SJCRH30 (cell line): ENCODE measurements around the gene PCDH12. TPM values are rescaled to one million over a fixed set of nuclear protein-coding genes. Genes with fewer than 3 reads are reported as not detected.
"Not testable (repeated sequence)": the region's sequence is repeated elsewhere in the genome, so short reads cannot be mapped to it uniquely, and the experiment has no call there.

Experiments used
- DNase-seq, 2 experiments: peaks; one replicate each; pipeline ENCODE4 v3.0.0-alpha.2; 2015 to 2020
- H3K27ac ChIP-seq: fragments of 250-450 bp; sonication (Bioruptor Pico); 2 replicates; pipeline ENCODE4 v1.5.1; 2020; ENCODE audit warnings: mild to moderate bottlenecking, moderate library complexity
- H3K27me3 ChIP-seq: fragments of 250-450 bp; sonication (Bioruptor Pico); 2 replicates; pipeline ENCODE4 v1.5.1; 2020; ENCODE audit warnings: mild to moderate bottlenecking, moderate library complexity
- H3K36me3 ChIP-seq: fragments of 250-450 bp; sonication (Bioruptor Pico); 2 replicates; pipeline ENCODE4 v1.5.1; 2020; ENCODE audit warnings: mild to moderate bottlenecking, moderate library complexity
- H3K4me1 ChIP-seq: fragments of 250-450 bp; sonication (Bioruptor Pico); 2 replicates; pipeline ENCODE4 v1.5.1; 2020; ENCODE audit warnings: mild to moderate bottlenecking, moderate library complexity
- H3K4me3 ChIP-seq: fragments of 250-450 bp; sonication (Bioruptor Pico); 2 replicates; pipeline ENCODE4 v1.5.1; 2020; ENCODE audit warnings: mild to moderate bottlenecking, moderate library complexity
- H3K9me3 ChIP-seq: fragments of 250-450 bp; sonication (Bioruptor Pico); replicated peaks from 2 replicates; pipeline ENCODE4 v1.5.1; 2020; ENCODE audit warnings: mild to moderate bottlenecking, moderate library complexity
- total RNA-seq: library from RNA; depleted of rRNA; stranded (reverse); fragments of >200 nt; shearing (Covaris generic); gene quantifications from 2 replicates; pipeline ENCODE4 v1.2.3, GENCODE V29; 2014

The PCDH12 gene
- total RNA-seq, 1 experiment from 2014 or later, result 0.42 TPM

DNA sequence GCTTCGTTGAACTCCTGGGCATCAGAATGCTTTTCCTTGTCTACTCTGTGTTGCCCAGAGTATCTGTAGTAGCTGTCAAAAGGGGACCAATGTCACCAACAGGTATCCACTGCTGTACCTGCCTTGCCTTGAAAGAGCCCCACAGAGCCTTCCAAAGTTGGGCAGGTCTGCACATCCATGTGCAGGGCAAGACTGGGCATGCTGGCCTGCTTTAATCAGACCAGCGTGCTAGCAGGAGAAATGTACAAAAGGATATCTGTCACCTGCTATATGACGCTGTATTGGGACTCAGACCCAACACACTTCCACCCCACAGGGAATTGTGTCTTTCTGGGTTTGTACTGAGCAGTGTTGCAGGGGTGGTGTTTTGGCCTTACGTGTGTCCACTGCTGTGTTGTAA lies 22.5 kb downstream of the PCDH12 start:
- no peak for DNase-seq
- Histone ChIP-seq H3K9me3 (no peaks in the 10 kb centered on the region), H3K36me3 (peaks cover 37% of the 10 kb centered on the region), H3K27me3 (no peaks in the 10 kb centered on the region), H3K4me3 (no peak overlapping the region), H3K27ac (no peak overlapping the region), H3K4me1 (no peaks in the 10 kb centered on the region)

DNA sequence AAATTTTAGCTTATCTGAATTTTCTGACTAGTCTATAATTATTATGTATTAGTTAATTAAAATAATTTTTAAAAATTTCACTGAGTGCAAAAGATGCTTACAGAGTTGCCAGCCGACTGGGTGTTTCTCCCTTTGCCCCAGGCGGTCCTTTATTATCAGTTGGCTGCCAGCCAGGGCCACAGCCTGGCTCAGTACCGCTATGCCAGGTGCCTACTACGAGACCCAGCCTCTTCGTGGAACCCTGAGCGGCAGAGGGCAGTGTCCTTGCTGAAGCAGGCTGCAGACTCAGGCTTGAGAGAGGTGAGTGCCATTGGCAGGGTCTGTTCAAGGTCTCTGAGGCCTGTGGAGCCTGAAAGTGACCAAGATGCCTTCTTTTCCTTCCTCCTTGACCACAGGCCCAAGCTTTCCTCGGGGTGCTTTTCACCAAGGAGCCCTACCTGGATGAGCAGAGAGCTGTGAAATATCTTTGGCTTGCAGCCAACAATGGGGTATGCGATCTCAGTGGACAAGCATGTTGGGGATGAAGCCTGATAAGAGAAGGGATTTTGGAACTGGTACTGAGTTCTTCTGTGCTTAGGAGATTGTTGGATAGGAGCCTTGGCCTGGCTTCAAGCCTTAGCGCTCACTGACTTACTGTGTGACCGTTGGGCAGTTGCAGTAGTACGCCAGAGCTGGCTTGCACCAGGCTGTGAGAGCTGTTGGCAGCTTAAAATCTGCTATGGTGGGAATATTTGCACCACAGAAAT lies 23.7 kb downstream of the PCDH12 start:
- H3K36me3 ChIP-seq, result peaks cover 42% of the 10 kb centered on the region

DNA sequence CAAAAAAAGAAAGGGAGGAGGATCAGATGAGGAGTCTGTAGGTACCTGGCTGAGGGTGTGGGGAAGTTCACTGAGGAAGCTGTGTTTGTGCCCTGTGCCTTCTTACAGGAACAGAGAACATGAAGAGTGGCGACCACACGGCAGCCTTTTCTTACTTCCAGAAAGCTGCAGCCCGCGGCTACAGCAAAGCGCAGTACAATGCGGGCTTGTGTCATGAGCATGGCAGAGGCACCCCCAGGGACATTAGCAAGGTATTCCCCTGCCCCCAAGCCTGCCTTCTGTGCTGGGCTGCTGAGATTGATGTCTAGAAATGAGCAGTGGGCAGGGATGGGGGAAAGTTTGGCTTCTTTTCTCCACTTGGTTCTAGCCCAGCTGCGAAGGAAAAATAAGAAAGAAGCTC lies 24.9 kb downstream of the PCDH12 start:
- Histone ChIP-seq H3K4me1 (no peaks in the 10 kb centered on the region), H3K27me3 (no peaks in the 10 kb centered on the region), H3K27ac (no peak overlapping the region), H3K9me3 (no peaks in the 10 kb centered on the region), H3K36me3 (peaks cover 45% of the 10 kb centered on the region), H3K4me3 (no peak overlapping the region)
- no peak for DNase-seq

More for the DNA sequence above, 23.7 kb downstream of the PCDH12 start:
- Histone ChIP-seq H3K4me1 (no peaks in the 10 kb centered on the region), H3K4me3 (no peak overlapping the region), H3K27ac (no peak overlapping the region), H3K27me3 (no peaks in the 10 kb centered on the region), H3K9me3 (no peaks in the 10 kb centered on the region)
- no peak for DNase-seq

DNA sequence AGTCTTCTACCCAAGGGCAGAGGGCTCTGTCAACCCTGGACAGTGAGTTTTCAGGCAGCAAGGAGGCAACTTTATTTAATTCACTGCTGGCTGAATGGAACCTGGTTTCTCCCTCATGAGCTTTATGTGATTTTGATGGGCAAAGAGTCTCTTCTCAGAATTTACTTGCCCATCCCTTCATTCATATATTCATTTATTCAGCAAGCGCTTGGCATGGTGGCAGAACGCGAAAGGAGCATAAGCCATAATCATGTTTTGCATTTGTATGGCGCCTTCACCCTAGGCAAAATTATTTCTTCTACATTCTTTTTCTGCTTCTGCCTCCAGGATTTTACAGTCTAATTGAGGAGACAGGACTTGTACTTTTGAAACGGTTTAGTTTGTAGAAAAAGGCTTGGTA lies 26.3 kb downstream of the PCDH12 start:
- peaks cover 50% of the 10 kb centered on the region for H3K36me3 ChIP-seq
- no peak for DNase-seq
- no peaks in the 10 kb centered on the region for H3K9me3 ChIP-seq
- H3K4me1 ChIP-seq, result no peaks in the 10 kb centered on the region
- H3K27ac ChIP-seq, result no peak overlapping the region
- no peak overlapping the region for H3K4me3 ChIP-seq
- H3K27me3 ChIP-seq, result no peaks in the 10 kb centered on the region

DNA sequence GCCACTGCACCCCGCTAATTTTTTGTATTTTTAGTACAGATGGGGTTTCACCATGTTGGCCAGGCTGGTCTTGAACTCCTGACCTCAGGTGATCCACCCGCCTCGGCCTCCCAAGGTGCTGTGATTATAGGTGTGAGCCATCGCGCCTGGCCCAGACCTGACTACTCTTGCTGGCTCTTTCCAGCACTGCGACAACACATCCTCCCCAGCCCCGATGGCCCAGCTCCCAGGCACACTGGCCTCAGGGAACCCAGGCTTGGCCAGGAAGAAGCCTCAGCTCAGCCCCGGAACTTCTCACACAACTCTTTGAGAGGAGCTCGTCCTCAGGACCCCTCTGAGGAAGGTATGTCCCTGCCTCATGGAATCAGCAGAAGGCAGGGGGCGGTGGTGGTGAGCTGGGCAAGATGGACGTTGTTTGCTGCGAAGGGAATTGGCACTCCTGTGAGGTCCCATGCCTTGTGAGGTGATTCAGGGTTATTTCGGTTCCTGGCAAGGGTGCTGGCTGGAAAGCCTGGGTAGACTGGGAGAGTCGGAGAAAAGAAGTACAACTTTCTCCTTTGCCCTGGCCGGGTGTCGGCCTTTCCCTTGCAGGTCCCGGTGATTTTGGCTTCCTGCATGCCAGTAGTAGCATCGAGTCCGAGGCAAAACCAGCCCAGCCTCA lies 28.5 kb downstream of the PCDH12 start:
- H3K27me3 ChIP-seq, result no peaks in the 10 kb centered on the region
- H3K9me3 ChIP-seq, result no peaks in the 10 kb centered on the region
- H3K27ac ChIP-seq, result no peak overlapping the region
- no peak for DNase-seq
- H3K36me3 ChIP-seq, result peaks cover 58% of the 10 kb centered on the region
- H3K4me3 ChIP-seq, result no peak overlapping the region
- no peaks in the 10 kb centered on the region for H3K4me1 ChIP-seq

DNA sequence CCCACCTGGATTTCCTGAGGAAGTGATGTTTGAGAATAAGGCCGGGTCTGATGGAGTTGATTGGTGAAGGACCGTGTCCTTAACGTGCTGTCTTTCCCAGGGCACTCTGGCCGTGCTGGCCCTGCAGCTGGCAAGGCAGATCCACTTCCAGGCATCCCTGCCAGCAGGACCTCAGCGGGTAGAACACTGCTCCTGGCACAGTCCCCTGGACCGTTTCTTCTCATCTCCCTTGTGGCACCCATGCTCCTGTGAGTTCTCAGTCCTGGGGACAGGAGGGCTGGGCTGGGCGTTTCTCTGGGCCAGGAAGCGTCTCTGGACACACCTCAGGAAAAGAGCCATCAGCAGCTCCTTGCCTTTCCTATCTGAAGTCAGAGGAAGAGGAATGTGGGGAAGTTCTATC lies 30.0 kb downstream of the PCDH12 start:
- Histone ChIP-seq H3K4me3 (no peak overlapping the region), H3K27me3 (no peaks in the 10 kb centered on the region), H3K36me3 (peaks cover 48% of the 10 kb centered on the region), H3K27ac (no peak overlapping the region), H3K4me1 (no peaks in the 10 kb centered on the region; the same call in 1 of the 2 replicates), H3K9me3 (no peaks in the 10 kb centered on the region)
- DNase-seq, result no peak

DNA sequence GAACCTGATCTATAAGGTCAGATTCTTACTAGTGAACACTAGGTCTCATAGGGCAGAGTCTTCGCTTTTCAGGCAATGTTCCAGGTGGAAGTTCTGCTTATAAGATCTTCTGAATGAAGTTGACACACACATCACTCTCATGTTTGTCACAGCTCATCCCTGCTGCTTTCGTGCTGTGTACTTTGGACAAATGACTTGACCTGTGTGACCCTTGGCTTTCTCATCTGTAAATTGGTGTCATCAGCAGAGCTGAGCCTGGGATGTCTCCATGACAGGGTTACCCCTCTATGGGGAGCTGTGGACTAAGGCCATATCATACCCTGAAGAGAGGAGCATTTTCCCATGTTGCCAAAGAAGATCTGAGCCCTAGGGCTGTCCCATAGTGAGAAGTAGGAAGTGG lies 31.6 kb downstream of the PCDH12 start:
- Histone ChIP-seq H3K4me3 (no peak overlapping the region), H3K27ac (no peak overlapping the region), H3K9me3 (no peaks in the 10 kb centered on the region), H3K27me3 (no peaks in the 10 kb centered on the region), H3K4me1 (no peaks in the 10 kb centered on the region; the same call in 1 of the 2 replicates), H3K36me3 (peaks cover 41% of the 10 kb centered on the region)
- DNase-seq, result no peak

DNA sequence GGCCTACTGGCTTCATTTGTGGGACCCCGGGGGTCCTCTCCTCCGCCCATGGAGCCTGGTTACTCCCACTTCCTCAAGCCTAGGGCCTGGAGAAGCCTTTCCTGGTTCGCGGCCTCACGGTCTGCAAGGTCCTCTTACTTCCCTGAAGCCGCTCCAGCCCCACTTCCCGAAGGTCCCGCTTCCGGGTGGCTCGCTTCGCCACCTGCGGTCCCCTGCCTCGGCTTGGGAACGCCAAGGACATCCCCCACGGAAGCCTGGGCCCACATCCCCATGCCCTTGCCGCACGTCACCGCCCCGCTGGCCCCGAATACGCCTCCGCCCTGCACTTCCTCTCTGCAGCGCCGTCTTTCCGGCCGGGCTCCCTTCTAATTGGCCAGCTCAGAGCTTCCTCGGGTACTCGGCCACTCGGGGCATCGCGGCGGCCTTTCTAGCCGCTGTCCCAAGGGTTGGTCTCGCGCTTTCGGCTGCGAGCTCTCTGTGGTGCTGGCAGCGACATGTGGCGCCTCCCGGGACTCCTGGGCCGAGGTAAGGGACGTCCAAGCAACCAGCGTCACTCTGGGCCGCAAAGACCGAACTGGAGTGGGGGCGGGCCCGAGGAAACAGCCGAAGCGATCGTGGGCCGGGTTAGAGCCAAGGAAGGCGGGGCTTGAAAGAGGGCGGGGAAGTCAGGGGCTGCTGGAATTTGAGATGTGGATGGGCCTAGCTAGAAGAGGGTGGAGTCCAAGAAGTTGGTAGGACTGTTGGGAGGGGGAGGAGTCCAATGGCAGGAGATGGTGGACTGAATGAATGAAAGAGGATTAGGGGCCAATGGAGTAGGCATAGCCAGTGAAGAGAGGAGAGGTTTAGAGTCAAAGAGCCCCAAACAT lies 34.3 kb downstream of the PCDH12 start, which contains the start of gene DELE1:
DELE1 (plus strand) TSS at position 424 of the 866 bp plus-strand sequence; CDS start at position 495, 71 bp downstream.
- H3K9me3 ChIP-seq, result no peaks in the 10 kb centered on the region
- H3K4me1 ChIP-seq, result no peaks in the 10 kb centered on the region; the same call in 1 of the 2 replicates
- H3K27ac ChIP-seq, result peak within 1 kb of the TSS; percentile 92
- peaks cover 23% of the 10 kb centered on the region for H3K36me3 ChIP-seq
- H3K27me3 ChIP-seq, result no peaks in the 10 kb centered on the region
- peak within 1 kb of the TSS; percentile 85 for H3K4me3 ChIP-seq
- peak; percentile 95 to 96 for DNase-seq

DNA sequence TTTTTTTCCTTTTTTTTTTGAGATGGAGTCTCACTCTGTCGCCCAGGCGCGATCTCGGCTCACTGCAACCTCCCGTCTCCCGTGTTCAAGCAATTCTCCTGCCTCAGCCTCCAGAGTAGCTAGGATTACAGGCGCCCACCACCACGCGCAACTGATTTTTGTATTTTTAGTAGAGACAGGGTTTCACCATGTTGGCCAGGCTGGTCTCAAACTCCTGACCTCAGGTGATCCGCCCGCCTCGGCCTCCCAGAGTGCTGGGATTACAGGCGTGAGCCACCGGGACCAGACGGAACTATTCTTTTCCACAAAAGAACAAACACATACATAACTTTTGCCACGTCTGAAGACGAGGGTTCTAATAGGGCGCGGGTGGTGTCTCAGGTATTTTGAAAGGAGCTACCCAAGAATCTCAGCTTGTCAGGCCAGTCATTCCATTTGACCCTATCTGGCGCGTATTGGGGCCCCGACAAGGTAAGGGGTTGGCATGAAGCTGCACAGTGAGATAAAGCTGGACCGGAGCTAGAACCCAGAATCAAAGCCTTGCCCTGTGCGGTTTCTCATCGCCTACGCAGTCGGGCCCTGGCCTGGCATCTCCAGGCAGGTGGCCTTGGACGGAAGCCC lies 35.1 kb downstream of the PCDH12 start:
- not testable (repeated sequence) for H3K4me1 ChIP-seq, H3K27me3 ChIP-seq, H3K9me3 ChIP-seq, DNase-seq
- peak overlapping the region; percentile 85 for H3K4me3 ChIP-seq
- H3K36me3 ChIP-seq, result peaks cover 20% of the 10 kb centered on the region
- H3K27ac ChIP-seq, result peak overlapping the region; percentile 92

DNA sequence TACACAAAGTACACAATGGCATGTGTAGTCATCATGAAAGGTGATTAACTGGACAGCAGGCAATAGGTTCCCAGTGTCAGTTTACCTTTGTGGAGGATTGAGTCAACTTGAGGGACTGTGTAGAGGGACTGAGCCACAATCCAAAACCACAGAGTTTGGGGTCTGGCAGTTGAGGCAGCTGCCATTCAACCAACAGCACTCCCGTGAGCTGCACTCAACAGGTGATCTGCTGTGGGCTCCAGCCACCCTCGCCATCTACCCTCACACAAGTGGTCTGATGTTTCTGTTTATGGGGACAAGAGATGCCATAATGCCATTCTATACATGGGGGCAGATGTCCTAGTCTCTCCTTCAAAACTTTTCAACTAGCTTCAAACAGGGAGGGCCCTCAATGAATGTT lies 37.2 kb downstream of the PCDH12 start:
- Histone ChIP-seq H3K9me3 (no peaks in the 10 kb centered on the region), H3K4me1 (no peaks in the 10 kb centered on the region; the same call in 1 of the 2 replicates), H3K27ac (no peak overlapping the region), H3K36me3 (0 out of 2 replicates have a peak, but pooled peaks cover 3% of the 10 kb centered on the region), H3K27me3 (peaks cover 12% of the 10 kb centered on the region), H3K4me3 (no peak overlapping the region)
- DNase-seq, result no peak

DNA sequence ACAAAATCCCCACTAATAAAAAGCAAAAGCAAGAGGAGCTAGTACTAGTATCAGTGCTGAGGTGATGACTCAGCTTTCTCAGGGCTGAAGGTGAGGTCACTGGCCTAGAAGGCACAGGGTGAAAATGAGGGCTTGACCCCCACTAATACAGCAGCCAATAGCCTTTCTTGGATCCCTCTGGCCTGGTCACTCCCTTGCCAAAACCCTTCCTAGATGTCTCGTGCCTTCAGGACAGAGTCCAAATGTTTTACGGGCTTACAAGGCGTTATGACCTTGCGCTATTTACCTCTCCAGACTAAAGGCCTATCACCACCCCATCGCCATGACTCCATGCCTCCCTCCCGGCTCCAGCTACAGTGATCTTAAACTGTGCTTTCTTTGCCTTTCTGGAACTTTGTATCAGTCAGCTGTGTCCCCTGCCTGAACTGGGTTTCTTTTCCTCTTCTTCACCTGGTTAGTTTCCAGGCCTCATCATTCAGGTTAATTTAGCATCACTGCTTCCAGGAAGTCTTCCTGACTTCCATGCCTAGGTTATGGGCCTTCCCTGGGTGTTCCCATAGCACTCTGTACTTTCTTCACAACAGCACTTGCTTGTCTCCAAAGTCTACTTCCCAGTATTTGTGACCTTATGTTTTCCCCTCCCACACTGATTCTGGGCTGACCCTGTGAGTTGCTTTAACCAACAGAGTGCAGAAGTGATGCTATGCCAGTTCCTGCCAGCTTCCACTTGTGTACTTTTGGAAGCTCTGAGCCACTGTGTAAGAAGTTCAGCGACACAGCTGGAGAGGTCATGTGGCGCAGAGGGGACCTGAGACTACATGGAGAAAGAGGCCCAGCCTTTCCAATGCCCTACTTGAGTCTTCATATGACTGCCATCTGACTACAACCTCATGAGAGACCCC lies 38.5 kb downstream of the PCDH12 start:
- H3K36me3 ChIP-seq, result no peaks in the 10 kb centered on the region
- peaks cover 19% of the 10 kb centered on the region for H3K27me3 ChIP-seq
- H3K4me3 ChIP-seq, result no peak overlapping the region
- no peaks in the 10 kb centered on the region for H3K9me3 ChIP-seq
- H3K4me1 ChIP-seq, result no peaks in the 10 kb centered on the region; the same call in 1 of the 2 replicates
- DNase-seq, result no peak
- no peak overlapping the region for H3K27ac ChIP-seq

DNA sequence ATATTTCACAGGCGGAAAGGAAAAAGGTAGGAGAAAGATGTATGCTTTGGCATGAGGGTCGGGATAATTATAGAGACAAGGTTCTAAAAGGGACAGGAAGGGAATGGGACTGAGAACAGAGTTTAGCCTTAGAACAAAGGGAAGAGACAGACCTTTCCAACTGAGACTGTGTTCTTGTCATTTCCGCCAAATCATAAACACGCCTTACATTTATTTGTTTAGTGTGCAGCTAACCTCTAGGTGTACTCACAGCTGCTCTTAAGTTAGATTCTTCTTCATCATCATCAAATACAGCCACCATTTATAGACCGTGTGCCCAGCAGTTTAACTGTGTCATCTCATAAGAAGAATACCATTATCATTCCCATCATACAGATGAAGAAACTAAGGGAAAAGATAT lies 40.2 kb downstream of the PCDH12 start:
- peaks cover 22% of the 10 kb centered on the region for H3K27me3 ChIP-seq
- H3K27ac ChIP-seq, result no peak overlapping the region
- no peaks in the 10 kb centered on the region for H3K9me3 ChIP-seq
- H3K36me3 ChIP-seq, result no peaks in the 10 kb centered on the region
- H3K4me1 ChIP-seq, result no peaks in the 10 kb centered on the region; the same call in 1 of the 2 replicates
- no peak overlapping the region for H3K4me3 ChIP-seq
- no peak for DNase-seq

DNA sequence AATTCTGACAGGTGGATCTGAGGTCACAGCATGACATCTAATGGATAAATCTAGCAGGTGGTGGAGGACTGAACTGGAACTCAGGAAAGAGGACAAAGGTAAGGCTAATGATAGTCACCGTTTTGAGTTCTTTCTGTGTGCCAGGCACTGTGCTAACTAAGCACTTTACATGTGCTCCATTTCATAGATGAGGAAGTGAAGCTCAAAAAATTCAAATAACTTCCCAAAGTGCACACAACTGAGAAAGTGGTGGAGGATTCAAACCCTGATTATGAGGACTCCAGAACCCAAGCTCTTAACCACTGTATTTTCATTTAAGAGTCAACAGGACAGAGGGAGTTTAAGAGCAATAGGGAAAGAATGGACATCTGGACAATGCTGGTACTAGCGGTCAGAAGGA lies 41.5 kb downstream of the PCDH12 start:
- H3K36me3 ChIP-seq, result no peaks in the 10 kb centered on the region
- H3K4me1 ChIP-seq, result no peaks in the 10 kb centered on the region; the same call in 1 of the 2 replicates
- no peak overlapping the region for H3K27ac ChIP-seq
- no peaks in the 10 kb centered on the region for H3K9me3 ChIP-seq
- peaks cover 22% of the 10 kb centered on the region for H3K27me3 ChIP-seq
- H3K4me3 ChIP-seq, result no peak overlapping the region
- no peak for DNase-seq
